GM18858 (cell line): ENCODE data around the gene TSKS.

Experiments used
- ATAC-seq: cut with Tn5 transposase; IDR thresholded peaks from one replicate; pipeline ENCODE4 v1.9.1; 2021; ENCODE audit not compliant: unreplicated experiment

Gene TSKS

GRCh38 chr19:49718991-49719390 lies 44.1 kb downstream of the TSKS start:
- no peak for ATAC-seq

- ATAC-seq: no peak
Observed at GRCh38 chr19:49718511-49718910, 44.6 kb downstream of the TSKS start.

DNA sequence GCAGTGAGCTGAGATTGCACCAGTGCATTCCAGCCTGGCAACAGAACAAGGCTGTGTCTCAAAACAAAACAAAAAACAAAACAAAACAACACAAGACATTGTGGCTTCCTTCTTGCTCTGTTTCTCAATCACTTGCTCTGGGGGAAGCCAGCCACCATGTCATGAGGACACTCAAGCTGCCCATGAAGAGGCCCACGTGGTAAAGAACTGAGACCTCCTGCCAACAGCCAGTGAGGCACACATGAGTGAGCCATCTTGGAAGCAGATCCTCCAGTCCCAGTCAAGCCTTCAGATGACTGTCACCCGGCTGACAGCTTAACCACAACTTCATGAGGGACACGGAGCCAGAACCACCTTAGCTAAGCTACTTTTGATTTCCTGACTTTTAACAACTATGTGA lies 47.0 kb downstream of the TSKS start:
- ATAC-seq: no peak

DNA sequence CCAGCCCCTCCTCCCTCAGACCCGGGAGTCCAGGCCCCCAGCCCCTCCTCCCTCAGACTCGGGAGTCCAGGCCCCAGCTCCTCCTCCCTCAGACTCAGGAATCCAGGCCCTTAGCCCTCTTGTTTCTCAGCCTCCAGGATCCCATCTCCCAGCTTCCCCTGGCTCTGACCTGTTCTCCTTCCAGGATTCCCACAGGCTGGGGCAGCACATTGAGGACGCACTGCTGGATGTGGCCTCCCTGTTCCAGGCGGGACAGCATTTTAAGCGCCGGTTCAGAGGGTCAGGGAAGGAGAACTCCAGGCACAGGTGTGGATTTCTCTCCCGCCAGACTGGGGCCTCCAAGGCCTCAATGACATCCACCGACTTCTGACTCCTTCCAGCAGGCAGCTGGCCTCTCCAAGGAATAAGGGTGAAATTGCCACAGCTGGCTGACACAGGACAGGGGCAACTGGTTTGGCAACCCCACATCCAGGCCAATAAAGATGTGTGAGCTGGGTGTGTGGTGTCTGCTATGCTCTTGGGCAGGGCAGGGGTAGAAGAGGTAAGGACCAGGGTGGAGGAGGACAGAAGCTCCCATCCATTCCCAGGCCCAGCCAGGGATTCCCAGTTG lies 49.8 kb downstream of the TSKS start:
- ATAC-seq: no peak

GRCh38 chr19:49712397-49712859 lies 50.7 kb downstream of the TSKS start:
- ATAC-seq: no peak

DNA sequence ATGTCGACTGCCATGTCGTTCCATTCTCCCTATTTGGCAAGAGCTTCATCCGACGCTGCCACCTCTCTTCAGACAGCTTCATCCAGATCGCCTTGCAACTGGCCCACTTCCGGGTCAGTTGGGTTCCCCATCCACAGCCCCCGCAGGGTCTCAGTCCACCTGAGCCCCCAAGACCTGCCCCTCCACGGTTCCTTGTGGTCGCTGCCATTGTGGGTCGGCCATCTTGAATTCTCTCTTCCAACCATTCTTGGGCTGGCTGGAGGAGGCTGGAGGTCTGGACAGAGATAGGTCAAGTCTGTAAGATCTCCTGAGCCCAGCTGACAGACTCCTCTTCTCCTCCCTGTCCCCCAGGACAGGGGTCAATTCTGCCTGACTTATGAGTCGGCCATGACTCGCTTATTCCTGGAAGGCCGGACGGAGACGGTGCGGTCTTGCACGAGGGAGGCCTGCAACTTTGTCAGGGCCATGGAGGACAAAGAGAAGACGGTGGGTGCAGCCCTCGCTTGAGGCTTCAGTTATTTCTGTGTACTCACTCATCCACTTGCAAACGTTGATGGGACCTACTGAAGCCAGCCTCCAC lies 52.6 kb downstream of the TSKS start:
- no peak for ATAC-seq

- ATAC-seq: no peak
Observed at GRCh38 chr19:49705919-49706318, 57.2 kb downstream of the TSKS start.

DNA sequence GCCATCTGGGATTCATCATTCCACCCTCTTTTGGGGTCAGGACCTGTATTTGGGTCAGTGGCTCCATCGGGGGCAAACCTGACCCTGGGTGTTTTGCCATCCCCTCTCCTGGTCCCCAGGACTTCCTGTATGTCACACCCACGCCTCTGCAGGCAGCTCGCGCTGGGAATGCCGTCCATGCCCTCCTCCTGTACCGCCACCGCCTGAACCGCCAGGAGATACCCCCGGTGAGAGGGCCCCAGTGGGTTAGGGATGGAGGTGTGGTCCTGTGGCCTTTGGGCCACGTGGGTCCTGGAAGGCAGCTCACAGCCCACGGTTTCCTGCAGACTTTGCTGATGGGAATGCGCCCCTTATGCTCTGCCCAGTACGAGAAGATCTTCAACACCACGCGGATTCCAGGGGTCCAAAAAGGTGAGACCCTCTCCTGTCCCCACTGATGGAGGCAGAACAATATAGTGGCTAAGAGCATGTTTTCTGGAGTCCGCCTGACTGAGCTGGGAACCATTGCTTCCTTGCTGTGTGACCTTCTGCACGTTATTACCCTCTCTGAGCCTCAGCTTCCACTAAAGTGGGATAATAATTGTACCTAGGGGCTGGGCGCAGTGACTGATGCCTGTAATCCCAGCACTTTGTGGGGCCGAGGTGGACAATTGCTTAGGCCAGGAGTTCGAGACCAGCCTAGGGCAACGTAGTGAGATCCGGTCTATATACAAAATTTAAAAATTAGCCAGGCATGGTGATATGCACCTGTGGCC lies 58.0 kb downstream of the TSKS start:
- ATAC-seq: no peak

DNA sequence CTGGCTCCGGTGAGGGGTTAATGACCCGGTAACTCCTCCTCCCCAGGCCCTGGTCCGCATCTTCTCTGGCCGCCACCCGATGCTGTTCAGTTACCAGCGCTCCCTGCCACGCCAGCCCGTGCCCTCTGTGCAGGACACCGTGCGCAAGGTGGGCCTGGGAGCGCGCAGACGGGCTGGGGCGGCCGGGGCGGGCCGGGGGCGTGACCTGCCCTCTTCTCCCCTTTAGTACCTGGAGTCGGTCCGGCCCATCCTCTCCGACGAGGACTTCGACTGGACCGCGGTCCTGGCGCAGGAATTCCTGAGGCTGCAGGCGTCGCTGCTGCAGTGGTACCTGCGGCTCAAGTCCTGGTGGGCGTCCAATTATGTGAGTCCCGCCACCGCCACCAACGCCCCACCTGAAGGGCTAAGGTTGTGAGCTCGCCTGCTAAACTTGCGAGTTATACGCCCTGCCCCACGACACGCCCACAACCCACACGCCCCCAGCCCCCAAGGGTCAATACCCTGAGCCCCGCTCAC lies 61.8 kb downstream of the TSKS start:
- no peak for ATAC-seq

DNA sequence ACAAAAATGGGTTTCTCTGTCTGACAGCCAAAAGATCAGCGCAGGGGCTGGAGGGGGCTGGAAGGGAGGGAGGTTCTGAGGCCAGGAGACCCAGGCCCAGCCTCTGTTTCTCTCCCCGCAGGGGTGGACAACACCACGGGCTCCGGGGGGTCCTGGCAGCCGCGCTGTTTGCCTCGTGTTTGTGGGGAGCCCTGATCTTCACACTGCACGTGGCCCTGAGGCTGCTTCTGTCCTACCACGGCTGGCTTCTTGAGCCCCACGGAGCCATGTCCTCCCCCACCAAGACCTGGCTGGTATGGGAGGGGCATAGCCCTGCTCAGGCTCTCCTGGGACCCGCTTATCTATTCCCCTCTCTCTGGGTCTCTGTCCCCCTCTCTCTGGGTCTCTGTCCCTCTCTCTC lies 62.5 kb downstream of the TSKS start:
- no peak for ATAC-seq

DNA sequence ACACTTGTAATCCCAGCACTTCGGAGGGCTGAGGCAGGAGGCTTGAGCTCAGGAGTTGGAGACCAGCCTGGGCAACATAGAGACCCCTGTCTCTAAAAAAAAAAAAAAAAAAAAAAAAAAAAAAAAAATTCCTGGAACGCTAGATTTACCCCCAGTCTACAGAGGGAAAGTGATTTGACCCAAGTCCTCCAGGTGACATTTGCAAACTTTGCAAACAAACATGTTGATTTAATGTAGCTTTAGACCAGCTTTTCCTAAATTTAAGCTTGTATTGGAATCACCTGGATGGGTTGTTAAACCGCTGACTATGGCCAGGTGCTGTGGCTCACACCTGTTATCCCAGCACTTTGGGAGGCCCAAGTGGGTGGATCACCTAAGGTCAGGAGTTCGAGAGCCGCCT lies 63.7 kb downstream of the TSKS start:
- ATAC-seq: no peak

DNA sequence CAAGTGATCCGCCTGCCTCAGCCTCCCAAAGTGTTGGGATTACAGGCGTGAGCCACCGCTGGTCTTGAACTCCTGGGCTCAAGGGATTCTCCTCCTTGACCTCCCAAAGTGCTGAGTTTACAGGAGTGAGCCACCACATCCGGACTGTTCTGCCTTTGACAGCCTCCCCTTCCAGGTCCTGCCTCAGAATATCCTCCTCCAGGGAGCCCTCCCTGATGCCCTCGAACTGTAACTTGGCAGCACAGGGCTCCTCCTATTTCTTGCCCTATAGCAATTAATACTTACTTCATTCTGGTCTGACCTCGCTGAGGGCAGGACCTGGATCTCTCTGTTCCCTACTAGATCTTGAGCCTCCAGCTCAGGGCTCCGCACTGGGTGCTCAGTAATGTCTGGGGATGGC lies 66.2 kb downstream of the TSKS start:
- no peak for ATAC-seq

GRCh38 chr19:49696115-49696514 lies 67.0 kb downstream of the TSKS start:
- no peak for ATAC-seq

GRCh38 chr19:49692147-49692506 lies 71.0 kb downstream of the TSKS start:
- no peak for ATAC-seq

DNA sequence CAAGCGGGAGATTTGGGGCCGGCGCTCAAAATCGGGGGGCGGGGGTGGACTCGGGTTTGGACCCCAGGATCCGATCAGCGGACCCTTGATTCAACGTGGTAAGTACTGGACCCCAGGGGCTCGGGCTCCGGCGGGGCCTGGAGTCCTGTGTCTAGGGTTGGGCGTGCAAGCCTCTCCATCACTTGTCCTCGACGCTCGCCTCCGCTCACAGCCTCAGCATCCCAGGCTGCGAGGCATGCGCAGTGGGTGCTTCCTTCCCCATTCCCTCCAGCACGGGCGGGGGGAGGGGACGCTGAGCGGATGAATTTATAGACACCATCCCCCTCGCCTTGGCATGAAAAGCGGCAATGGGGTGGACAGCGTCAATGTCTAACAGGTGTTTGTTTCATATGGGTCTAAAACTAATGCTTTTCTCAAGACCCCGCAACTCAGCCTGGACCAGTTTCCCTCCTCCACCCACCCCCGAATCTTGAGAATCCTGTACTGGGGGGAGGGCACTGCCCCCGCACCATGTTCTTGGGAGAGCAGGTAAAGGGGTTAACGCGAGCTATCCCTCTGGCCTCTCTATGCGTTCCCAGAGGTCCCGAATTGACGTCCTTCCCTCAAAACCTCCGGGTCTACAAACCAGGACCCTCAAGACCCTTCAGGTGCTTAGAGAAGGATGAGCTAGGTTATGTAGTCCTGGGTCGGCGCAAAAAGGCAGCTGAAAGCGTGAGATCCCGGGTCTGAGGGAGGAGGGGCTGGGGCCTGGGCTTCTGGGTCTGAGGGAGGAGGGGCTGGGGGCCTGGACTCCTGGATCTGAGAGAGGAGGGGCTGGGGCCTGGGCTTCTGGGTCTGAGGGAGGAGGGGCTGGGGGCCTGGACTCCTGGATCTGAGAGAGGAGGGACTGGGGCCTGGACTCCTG lies 71.6 kb downstream of the TSKS start:
- no peak for ATAC-seq

GRCh38 chr19:49690656-49691242 lies 72.4 kb downstream of the TSKS start, which contains the start of gene CPT1C:
CPT1C (plus strand) TSS chr19:49691116; CDS start chr19:49692253, 1,137 bp downstream.
- no peak for ATAC-seq

DNA sequence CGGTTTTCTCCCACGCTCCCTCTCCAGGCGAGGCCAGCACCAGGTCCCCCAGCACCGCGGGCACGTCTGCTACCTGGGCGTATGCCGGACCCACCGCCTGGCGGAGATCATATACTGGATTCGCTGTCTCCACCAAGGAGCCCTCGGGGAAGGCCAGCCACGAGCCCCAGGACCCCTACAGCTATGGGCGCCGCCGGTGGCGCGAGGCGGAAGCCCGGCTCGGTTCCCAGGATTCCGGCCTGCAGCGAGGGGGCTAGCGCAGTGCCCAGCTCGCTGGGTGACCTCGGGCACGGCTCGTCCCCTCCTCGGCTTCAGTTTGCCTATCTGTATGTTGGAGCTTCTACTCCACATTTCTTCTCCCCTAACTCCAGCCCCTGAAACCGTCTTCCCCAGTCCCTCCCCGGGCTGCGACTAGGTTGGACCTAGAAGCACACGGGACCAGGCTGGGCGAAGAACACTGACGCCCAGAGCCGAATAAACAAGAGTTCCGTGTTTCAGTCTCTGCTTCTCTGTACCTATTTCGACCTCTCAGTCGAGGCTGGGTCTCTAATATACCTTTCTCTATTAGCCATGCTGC lies 72.9 kb downstream of the TSKS start:
- ATAC-seq: no peak
